OCI-LY1 (cell line): ENCODE measurements around the gene IFT88.

Source experiments
- EZH2 ChIP-seq: fragments of 200-600 bp; sonication (generic), shearing (Covaris generic); IDR thresholded peaks from 2 replicates; pipeline ENCODE4 v1.8.0; 2017; ENCODE audit warnings: borderline replicate concordance, mixed run types, mild to moderate bottlenecking, antibody characterized with exemption, low read length, moderate library complexity, mixed read lengths
- TF ChIP-seq, protein P1 (sequence below): fragments of 200-600 bp; sonication (generic), shearing (Covaris generic); IDR thresholded peaks from 2 replicates; pipeline ENCODE4 v1.5.1; 2017; ENCODE audit warnings: mild to moderate bottlenecking, antibody characterized with exemption, low read length, moderate library complexity, mixed read lengths

- TF ChIP-seq, protein P1, sequence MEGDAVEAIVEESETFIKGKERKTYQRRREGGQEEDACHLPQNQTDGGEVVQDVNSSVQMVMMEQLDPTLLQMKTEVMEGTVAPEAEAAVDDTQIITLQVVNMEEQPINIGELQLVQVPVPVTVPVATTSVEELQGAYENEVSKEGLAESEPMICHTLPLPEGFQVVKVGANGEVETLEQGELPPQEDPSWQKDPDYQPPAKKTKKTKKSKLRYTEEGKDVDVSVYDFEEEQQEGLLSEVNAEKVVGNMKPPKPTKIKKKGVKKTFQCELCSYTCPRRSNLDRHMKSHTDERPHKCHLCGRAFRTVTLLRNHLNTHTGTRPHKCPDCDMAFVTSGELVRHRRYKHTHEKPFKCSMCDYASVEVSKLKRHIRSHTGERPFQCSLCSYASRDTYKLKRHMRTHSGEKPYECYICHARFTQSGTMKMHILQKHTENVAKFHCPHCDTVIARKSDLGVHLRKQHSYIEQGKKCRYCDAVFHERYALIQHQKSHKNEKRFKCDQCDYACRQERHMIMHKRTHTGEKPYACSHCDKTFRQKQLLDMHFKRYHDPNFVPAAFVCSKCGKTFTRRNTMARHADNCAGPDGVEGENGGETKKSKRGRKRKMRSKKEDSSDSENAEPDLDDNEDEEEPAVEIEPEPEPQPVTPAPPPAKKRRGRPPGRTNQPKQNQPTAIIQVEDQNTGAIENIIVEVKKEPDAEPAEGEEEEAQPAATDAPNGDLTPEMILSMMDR = no peak
- TF ChIP-seq EZH2 = no peak
Observed at GRCh38 chr13:20727856-20728255, 160.9 kb downstream of the IFT88 start.
